CD4-positive, alpha-beta T cell treated with Interleukin-17A for 1 hour (primary cell): ENCODE measurements around the gene FAM114A2.
"Not testable (repeated sequence)": the region's sequence is repeated elsewhere in the genome, so short reads cannot be mapped to it uniquely, and the experiment has no call there.

ENCODE experiments used
- DNase-seq: peaks from one replicate; pipeline ENCODE4 v3.0.0-alpha.2; 2020

The FAM114A2 gene

DNA sequence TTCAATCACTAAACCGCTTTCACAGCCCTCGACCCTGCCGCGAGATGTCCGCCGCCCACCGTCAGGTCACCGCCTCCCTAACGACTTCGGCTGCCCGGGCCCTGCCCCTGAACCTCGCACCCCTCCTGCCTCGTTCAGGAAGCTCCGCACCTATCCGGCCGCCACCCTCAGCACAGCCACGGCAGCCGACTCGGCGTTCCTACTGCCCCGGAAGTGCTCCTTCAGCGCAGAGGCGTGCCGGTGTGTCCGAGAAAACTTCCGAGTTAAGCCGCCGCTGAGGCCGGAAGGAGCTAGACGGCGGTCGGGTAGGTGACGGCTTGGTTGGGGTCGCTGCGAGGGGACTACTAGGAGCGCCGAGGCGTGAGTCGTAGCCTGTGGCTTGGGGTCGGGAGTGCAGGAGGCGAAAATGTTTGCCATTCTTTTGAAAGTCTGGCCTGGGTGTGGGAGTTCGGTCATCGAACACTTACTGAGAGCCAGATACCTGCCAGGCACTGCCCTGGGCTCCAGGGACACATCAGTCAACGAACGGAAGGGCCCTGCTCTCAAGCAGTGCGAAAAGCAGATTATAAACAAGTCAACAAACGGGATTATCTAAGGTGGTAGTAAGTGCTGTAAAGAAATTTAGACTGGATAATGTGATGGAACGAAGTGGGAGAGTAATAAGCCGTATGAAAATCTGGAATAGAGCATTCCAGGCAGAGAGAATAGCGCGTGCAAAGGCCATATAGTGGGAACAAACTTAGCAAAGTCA is at the start of gene FAM114A2, which contains the start of gene MFAP3:
FAM114A2 (minus strand) TSS at position 204 of the 751 bp plus-strand sequence. CDS start 3,957 bp downstream, outside the sequence.
MFAP3 (plus strand) TSS at position 261 of the 751 bp plus-strand sequence. CDS start 10,756 bp downstream, outside the sequence.
- peak; percentile 91 for DNase-seq

DNA sequence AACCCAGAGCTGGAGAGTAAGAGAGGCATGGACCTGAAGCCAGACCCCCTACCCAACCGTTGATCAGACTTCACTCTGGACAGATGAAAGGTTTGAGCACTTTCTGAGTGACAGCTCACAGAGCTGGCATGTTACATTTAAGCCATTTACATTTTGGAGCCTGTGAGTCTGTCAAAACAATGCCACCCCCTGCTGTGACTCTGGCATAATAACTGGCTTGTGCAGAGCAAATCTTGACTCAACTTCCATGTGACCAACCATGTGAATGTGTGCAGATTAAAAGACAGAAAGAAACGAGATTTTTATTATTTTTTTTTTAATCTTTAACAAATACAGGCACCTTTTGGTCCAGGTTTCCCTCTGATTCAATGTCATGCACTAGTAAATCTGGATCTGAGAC is 48.5 kb upstream of the FAM114A2 start:
- no peak for DNase-seq

DNA sequence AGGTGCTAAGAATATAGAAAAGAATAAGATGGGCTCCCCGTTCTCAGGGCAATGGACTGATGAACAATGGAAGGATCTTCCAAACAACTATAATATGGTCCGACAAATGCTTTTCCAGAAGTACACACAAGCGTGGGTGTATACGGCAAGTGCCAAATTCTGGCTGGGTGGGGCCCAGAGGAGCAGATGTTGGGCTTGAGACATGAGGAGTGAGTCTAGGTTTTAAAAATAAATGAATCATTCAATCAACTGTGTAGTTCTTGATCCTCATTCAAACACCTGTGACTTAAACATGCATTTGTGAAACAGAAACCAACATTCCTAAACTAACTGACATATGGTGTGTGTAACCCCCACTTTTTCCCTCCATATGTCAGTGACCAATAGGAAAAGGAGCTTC is 47.9 kb upstream of the FAM114A2 start:
- no peak for DNase-seq

DNA sequence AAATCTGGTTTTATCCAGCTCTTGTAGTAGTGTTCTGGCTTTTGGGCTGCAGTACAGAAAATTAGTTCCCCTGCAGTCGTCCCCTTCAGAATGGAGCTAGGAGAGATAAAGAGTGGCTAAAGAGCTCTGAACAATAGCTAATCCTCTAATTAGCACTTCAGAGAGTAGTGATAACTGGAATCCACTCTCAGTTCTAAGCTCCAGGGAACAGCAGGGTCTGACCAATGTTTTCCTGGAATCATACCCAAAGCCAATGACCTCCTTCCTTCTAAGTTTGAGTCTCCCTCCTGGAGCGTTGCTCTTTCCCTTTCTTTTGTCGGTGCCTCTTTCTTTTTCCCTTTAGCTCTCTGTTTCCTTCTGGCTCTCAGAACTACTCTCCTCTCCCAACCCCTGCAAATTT is 47.4 kb upstream of the FAM114A2 start:
- DNase-seq: no peak

DNA sequence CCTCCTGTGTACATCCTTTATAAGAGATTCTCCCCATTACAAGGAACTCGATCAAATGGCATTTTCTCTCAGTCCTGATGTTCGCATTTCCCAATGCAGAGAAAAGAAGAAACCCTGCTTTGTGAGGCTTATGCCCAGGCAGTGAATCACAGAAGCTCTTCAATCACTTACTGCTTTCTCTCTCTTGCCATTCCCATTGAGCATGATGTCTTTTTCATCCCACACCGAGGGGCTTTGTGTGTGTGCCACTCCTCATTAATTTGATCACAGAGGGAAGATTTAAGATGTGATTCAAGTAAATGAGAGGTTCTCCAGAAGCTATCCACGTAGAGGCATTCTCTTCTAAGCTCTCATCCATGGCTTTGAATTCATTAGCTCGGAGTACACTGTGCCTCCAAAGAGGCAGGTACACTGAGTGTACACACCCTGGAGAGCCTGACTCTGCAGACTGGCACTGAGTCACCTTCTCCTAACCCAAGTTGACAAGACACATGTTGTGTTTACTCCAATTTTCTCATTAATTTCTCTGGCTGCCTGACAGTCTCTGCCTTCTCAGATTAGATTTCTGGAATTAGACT is 45.4 kb upstream of the FAM114A2 start:
- no peak for DNase-seq

DNA sequence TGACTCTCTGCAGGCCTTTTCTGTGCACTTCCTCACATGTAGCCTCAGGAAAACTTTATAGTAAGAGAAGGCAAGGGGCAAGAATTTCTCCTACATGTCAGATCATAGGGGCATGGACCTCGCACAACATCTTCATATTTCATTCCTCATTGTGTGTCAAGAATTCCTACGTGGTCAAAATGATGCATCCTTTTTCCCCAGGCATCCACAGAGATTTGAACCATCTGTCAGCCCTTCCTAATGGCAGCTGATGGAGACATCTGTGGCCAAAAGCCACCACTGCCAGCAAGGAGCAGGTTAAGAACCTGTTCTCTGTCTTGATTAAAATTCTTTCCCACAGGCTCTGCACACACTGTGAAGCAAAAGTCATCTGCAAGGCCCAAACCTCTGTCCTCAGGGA is 42.5 kb upstream of the FAM114A2 start:
- DNase-seq: no peak

DNA sequence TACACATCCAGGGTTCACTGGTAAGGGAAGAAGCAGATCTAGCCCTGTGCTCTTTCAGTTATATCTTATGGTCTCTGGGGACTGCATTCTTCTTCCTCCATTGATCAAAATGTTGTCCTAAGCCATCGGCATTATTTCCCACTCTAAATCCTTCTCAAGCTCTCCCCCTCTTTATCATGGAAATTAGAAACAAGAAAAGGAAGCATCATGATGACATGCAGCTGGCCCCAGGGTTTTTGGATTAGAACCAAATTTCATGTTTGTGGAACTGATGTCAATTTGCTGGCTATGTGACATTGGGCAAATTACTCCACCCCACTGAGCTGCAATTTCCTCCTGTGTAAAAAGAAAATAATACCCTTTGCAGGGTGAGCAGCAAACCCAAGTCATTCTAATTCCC is 39.6 kb upstream of the FAM114A2 start:
- no peak for DNase-seq

DNA sequence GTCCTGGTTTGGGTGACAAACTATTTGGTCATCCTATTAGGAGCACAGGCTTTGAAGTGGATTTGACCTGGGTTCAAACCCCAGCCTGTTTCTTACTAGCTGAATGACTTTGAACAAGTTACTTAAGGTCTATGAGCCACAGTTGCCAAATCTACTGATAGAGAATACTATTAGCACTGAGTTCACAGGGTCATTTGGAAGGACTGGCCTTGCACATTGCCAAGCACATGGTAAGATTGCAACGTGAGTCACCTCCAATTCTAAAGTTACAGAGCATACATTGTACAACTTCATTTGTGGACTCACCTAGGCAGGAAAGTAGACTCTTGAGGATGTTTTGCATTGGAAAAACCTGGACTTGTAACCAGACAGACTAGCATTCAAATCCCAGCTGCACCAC is 39.0 kb upstream of the FAM114A2 start:
- no peak for DNase-seq

DNA sequence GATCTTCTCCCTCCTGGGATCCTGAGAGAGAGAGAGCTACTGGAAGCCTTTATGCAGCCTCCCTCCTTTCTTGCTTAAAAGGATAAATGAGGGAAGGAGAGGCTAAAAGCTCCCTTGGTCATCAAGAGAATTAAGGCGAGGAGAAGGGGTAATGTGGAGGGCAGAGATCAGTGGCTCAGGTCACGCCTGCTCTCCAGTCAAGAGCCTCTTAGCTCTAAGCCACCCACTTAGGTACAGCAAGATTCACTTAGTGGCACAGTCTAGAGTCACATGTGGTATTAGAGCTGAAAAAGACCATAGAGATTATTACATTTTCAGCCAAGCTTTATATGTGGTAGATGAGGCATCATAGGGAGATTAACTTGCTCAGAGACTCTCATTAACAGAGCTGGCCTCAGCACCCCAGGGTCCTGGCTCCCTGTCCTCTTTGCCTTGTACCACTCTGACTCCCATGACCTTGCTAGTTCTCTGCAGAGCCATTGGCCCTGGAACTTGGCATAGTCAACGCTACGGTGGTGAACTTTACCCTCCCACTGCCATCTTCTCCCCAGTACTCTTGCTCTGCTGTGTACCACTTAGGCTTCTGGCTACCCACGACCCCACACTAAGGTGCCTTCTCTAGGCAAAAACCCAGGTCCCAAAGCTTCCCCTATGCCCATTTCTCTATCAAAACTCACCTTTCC is 37.7 kb upstream of the FAM114A2 start:
- no peak for DNase-seq

DNA sequence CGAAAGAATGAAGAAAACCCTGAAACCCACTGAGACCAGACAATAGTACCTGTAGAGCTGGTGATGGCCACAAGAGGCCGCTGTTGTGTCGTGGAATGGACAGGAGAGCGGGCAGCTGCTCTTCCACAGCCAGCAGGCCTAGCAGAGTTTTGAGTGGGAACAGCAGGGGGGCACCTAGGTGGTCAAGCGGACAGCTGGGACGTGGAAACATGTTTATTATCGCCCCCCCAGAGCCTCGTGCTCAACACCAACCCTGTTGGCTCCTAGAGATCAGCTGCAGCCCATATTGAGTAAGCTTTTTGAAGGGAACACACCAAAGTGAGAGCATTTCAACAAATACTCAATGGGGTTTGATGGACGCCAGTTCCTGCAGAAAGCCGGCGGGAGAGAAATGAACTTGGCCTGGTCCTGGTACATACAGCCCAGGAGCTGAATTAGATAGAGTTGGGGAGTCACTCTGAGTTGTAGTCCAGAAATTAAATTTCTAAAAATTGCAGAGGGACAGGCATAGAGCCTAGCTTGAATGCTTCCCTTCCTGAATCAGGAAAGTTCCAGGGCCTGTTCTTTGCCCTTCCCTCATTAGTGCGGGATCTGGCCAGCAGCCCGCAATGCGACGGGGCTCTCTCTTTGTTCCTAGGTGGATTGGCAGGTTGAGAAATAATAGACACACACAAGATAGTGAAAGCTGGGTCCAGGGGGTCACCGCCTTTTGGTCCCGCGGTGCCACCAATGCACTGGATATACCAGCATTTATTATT is 33.9 kb upstream of the FAM114A2 start:
- DNase-seq: peak; percentile 84

DNA sequence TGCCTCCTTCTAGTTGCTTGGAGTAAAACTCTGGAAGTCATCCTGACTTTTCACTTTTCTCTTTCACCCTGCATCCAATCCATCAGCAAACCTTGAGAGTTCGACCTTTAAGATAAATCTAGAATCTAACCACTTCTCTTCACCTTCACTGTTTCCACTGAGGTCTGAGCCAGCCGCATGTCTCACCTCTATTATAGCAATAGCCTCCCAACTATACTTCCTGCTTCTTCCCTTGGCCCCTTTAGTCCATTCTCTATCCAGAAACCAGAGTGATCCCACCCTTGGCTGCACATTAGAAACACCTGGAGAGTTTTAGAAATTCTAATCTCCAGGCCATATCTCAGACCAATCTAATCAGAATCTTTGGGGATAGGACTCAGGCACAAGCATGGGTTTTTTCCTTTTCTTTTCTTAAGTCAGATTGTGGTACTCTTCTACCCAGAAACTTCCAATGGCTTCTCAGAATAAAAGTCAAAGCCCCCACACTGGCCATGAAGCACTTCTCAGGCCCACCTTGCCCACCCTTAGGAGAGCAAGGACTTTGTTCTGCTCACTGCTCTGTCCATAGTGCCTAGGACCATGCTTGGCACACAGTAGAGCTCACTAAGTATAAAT is 33.2 kb upstream of the FAM114A2 start:
- DNase-seq: no peak

DNA sequence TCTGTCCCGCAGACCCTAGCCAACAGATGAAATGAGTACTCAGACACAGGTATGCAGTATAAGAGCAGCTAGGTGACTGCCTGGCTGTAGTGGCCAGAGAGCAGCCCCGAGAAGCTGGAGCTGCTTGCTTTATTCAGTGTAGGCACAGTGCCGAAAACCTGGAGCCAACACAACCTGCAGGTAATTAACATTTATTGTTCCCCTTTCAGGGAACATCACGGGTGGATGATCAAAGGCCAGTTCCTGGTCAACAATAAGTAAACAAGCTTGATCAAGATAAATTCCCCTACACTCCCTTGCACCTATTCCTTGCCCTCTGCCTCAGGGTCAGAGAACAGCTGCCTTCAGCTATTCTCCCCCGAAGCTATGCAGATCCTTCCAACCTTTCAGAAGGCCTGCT is 31.1 kb upstream of the FAM114A2 start:
- not testable (repeated sequence) for DNase-seq

DNA sequence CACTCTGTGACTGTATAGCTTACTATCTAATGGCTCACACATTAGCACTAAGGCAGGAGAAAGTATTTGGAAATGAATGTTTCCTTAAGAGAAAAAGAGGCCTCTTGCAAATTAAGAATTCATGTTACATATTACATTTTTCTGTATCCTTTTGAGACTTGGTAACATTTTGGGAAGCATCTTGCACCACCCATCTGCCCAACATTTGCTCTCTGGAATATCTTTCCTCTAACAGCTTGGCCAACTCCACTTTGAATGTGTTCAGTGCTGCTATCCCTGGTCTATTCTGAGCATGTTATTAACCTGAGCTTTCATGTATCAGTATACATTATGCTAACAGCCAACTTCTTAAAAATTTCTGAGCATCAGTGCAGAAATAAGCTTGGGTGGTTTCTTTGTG is 27.3 kb upstream of the FAM114A2 start:
- DNase-seq: no peak

DNA sequence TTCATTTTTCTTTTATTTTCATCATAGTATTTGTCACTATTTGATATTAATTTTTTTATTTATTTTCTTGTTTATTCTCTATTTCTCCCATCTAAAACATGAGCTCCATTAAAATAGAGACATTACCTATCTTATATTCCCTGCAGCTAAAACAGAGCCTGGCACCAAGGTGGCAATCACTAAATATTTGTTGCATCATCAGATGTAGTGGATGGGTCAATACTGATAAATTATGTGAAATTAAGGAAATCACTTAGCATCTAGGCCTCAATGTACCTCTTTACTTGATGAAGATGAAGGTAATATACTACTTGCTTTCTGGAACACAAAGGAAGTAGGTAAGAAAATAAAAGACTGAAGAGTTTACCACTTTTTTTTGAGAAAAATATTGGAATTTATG is 24.7 kb upstream of the FAM114A2 start:
- no peak for DNase-seq

DNA sequence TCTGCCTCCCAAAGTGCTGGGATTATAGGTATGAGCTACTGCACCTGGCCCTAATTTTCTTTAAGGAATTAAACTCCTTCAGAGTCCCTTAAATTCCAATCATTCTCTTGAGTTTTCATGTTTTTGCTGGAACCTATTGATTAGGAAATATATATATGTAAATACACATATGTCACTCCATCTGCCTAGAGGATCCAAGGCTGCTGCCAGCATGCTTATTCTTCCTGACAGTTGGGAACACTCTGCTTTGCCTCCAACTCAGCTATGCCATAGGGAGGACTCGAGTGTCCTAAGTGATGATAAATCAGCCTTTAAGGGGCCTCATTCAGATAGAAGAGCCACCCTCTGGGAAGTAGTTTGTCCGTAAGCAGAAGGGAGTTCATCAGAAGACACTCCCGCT is 21.9 kb upstream of the FAM114A2 start:
- no peak for DNase-seq

DNA sequence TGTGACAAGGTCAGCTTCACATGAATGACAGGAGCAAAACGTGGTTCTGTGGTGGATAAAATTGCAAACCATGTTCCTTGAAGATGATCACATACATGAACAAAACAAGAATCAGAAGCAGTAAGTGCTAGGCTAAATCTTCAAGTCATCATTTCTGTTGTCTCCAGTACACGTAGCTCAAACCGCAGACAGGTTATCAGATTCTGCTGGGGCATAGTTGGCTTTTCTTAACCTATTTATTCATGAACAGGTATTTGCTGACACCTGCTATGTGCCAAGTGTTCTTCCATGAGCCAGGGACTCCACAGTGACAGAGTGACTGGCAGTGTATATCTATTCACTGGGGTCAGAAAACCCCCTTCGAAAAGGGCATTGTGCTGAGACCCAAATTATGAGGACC is 20.9 kb upstream of the FAM114A2 start:
- DNase-seq: no peak

DNA sequence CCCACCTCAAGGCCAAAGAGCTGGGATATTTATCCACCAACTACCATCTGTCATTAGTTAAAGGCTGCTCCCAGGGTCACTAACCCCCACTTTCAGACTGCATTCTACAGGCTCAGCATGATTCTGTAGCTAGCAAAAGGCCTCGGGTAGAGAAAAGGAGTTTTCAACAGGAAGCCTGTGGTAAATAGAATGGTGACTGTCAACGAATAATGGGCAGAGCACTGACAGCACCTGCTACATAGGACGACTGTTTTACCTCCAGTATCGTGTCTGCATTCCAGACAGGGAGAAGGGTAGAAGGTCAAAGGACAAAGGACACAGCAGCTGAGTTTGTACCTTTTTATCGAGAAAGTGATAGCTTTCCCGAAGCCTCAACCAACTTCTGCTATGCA is 20.3 kb upstream of the FAM114A2 start:
- no peak for DNase-seq

DNA sequence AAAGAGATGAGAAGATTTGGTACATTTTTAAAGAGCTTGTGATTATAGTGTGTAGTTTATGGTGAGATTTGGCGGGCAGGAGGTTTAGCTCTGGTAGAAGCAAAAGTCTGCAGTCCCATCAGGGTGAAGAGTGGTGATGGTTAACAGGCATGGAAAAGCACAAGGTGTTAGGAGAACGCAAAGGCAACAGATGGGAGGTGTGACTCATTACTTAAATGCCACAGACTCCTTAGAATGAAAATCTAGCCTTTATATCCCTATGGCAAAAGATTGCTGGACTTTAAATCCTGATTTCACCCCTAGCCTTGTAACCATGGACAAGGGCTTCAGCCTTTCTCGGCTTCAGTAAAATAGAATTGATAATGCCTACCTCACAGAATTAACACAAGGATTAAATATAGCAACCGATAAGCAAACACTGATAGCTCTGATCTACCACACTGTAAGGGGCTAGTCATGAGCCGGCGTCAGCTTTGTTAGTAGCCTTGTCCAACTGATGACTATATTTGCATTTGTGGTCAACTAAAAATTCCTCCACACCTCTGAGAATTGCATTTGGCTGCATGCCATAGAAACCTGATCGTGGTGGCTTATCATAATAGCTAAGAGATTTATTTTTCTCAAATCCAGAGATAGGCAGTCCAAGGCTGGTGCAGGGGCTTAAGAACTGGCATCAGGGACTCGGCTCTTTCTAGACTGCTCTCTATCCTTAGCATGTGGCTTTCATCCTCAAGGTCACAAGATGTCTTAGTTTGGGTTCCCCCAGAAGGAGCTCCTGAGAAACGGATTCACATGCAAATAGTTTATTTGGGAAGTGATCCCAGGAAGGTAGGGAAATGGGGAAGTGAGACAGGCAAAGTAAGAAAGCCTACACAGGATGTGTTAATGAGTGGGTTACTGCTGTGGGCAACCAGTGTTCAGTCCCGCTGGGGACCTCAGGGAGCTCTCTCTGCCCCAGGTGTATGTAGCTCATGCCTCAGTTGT is 19.6 kb upstream of the FAM114A2 start:
- no peak for DNase-seq

DNA sequence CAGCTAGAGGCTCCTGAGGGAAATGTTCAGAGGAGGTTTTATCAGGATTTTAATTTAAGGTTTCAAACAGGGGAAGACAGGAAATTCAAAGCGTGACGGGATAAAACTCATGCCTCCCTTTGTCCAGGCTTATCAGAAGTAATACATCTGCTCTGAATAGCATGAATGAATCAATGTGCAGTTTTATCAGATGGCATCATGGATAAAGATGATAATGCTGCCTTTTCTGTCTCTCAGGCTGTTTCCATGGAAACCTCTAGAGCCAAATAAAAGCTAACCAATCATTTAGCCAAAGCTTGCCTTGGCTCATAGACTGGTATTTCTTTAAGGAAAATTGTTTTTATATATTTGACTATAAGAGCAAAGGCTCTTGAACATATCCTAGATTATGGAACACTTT is 16.5 kb upstream of the FAM114A2 start:
- no peak for DNase-seq

DNA sequence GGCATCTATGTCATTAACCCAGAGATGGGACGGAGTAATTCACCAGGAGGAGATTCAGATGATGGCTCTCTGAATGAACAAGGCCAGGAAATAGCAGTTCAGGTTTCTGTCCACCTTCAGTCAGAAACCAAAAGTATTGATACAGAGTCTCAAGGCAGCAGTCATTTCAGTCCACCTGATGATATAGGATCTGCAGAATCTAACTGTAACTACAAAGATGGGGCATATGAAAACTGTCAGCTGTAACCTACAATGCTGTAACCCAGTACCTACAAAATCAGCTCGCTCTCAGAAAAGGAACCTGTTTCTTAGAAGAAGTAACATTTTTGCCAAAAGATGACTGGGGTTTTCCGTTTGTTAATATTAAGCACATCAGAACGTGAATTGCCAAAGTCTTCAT is 14.8 kb upstream of the FAM114A2 start:
- no peak for DNase-seq

DNA sequence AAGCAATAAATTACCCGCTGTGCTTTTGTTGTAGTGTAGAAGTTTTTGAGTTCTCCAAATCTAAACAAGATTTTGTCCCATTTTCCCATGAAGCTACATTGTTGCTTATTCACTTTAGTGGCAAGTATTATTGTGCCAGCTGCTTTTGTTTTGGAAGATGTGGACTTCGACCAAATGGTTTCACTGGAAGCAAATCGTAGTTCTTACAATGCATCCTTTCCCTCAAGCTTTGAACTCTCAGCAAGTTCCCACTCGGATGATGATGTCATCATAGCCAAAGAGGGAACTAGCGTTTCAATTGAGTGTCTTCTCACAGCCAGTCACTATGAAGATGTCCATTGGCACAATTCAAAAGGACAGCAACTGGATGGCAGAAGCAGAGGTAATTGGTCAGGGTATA is 10.9 kb upstream of the FAM114A2 start:
- DNase-seq: no peak

DNA sequence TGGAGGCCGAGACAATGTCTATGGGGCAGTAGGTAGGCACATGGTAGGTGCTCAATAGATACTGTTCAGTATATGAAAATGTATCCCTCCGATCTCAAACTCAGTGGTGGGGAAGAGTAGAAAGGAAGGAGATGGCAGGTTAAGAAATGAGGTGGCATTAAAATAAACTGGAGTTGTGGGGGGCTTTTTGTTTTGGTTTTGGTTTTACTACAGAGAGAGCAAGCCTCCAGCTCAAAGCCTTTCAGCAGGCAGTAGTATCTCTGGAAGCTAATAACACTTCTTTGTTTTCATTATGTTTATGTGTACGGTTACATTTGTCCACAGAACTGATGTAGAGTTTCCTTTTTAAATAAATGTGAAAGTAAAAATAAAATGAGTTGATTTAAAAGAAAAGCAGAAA is 8.6 kb upstream of the FAM114A2 start:
- no peak for DNase-seq
